ENCODE results near the gene CAP1.

The CAP1 gene

DNA sequence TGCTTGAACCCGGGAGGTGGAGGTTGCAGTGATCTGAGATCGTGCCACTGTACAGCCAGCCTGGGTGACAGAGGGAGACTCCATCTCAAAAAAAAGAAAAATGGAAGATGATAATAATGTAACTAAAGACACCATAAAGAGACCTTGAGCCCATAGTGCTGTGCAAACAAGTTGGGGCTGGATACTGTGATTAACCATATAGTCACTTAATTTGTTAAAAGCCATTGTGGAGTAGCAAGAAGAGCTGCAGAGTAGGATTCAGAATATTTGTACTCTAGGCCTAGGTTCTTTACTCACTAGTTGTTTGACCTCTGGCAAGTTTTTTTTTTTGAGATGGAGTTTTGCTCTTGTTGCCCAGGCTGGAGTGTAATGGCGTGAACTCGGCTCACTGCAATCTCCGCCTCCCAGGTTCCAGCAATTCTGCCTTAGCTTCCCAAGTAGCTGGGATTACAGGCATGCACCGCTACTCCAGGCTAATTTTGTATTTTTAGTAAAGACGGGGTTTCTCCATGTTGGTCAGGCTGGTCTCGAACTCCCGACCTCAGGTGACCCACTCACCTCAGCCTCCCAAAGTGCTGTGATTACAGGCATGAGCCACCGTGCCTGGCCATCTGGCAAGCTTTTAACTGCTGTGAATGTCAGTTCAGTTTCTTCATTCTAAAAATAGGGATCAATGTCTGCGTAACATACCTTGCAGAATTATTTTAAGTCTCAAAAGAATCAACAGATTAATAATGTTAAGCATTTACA lies 12.8 kb downstream of the CAP1 start:
- Histone ChIP-seq H3K27me3 (ENCODE audit: control insufficient read depth in 1 of 2, insufficient read depth in 1 of 2, low read length in 2 of 2) (no peaks in the 10 kb centered on the region), H3K9ac (ENCODE audit: low read length) (no peak overlapping the region), H4K8ac (ENCODE audit: low read length) (no peak overlapping the region), H3K18ac (ENCODE audit: low read depth in 1 of 2, low read length in 2 of 2) (no peak overlapping the region), H3K4me2 (ENCODE audit: low read length, poor library complexity, severe bottlenecking) (no peak overlapping the region), H3K9me3 (ENCODE audit: control insufficient read depth, low read length) (no peaks in the 10 kb centered on the region), H2BK120ac (ENCODE audit: low read depth, low read length) (no peak overlapping the region), H2BK12ac (ENCODE audit: low read length in 2 of 2) (no peak overlapping the region), H3K4me3 (ENCODE audit: insufficient read depth in 1 of 2, low read depth in 1 of 2, low read length in 2 of 2) (no peak overlapping the region), H2AK5ac (ENCODE audit: low read length, severe bottlenecking) (no peak overlapping the region), H3K36me3 (ENCODE audit: control insufficient read depth in 1 of 2, insufficient read depth in 2 of 2, low read depth in 1 of 2, low read length in 2 of 2) (peaks cover 9 to 47% of the 10 kb centered on the region in 2 experiments), H2BK5ac (ENCODE audit: low read depth, low read length, poor library complexity, severe bottlenecking) (no peak overlapping the region), H3K4ac (ENCODE audit: low read depth in 1 of 2, low read length in 2 of 2) (no peak overlapping the region), H2BK15ac (ENCODE audit: low read depth, poor library complexity, severe bottlenecking) (no peak overlapping the region), H4K91ac (ENCODE audit: low read length) (no peak overlapping the region), H3K79me1 (replicated peaks; ENCODE audit: low read length, poor library complexity, severe bottlenecking) (no peaks in the 10 kb centered on the region), H3K14ac (ENCODE audit: low read length in 2 of 2) (no peak overlapping the region), H3K27ac (ENCODE audit: low read length, poor library complexity, severe bottlenecking) (no peak overlapping the region), H2AFZ (ENCODE audit: low read depth, low read length) (no peak overlapping the region), H3K4me1 (ENCODE audit: control insufficient read depth, insufficient read depth, low read depth, low read length) (peaks cover 11% of the 10 kb centered on the region), H3K23ac (ENCODE audit: low read length in 2 of 2) (no peak overlapping the region)
- WGBS = 94% methylated on average over 10 of the region's 11 CpGs
- no peak for DNase-seq

DNA sequence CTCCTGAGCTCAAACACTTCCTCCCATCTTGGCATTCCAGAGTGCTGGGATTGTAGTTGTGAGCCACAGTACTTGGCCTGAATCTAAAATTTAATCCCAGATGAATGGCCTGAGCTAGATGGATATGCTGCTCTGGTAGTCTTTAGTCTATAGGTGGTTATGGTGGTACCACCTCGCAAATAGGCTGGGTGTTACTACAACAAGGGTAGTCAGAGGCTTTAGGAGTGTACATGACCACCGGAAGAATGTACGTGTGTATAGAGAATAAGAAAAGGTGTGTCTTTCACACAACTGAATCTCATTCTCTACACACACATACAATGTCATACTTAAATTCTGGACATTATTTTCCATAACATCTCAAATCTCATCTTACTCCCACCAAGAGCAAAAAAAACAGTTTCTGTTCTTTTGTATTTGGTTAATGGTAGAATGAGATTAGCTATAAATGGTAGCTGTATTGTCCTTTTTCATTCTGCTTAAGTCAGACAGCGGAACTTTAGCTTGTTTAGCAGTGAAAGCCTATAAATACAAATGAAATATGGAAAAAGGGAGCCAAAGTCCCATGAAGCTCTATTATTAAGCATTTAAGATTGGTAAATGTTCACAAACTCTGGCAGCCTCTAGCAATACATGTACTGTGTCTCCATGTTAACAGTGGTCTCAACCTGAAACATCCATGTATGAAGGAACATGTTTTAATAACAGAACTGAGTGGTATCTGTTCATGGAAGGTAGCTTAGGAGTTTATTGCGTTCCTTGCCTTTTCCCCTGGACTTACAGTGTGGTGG lies 16.2 kb downstream of the CAP1 start:
- Histone ChIP-seq H3K9me3 (ENCODE audit: control insufficient read depth, low read length) (no peaks in the 10 kb centered on the region), H3K27ac (ENCODE audit: low read length, poor library complexity, severe bottlenecking) (no peak overlapping the region), H3K4me1 (ENCODE audit: control insufficient read depth, insufficient read depth, low read depth, low read length) (peaks cover 7% of the 10 kb centered on the region), H2BK15ac (ENCODE audit: low read depth, poor library complexity, severe bottlenecking) (no peak overlapping the region), H3K9ac (ENCODE audit: low read length) (no peak overlapping the region), H2BK120ac (ENCODE audit: low read depth, low read length) (no peak overlapping the region), H2AFZ (ENCODE audit: low read depth, low read length) (no peak overlapping the region), H3K18ac (ENCODE audit: low read depth in 1 of 2, low read length in 2 of 2) (no peak overlapping the region), H3K4ac (ENCODE audit: low read depth in 1 of 2, low read length in 2 of 2) (no peak overlapping the region), H2AK5ac (ENCODE audit: low read length, severe bottlenecking) (no peak overlapping the region), H3K79me1 (replicated peaks; ENCODE audit: low read length, poor library complexity, severe bottlenecking) (peaks cover 10% of the 10 kb centered on the region), H3K4me3 (ENCODE audit: insufficient read depth in 1 of 2, low read depth in 1 of 2, low read length in 2 of 2) (no peak overlapping the region), H2BK5ac (ENCODE audit: low read depth, low read length, poor library complexity, severe bottlenecking) (no peak overlapping the region), H3K36me3 (ENCODE audit: control insufficient read depth in 1 of 2, insufficient read depth in 2 of 2, low read depth in 1 of 2, low read length in 2 of 2) (peaks cover 17 to 61% of the 10 kb centered on the region in 2 experiments), H4K91ac (ENCODE audit: low read length) (no peak overlapping the region), H3K27me3 (ENCODE audit: control insufficient read depth in 1 of 2, insufficient read depth in 1 of 2, low read length in 2 of 2) (no peaks in the 10 kb centered on the region), H3K14ac (ENCODE audit: low read length in 2 of 2) (no peak overlapping the region), H3K4me2 (ENCODE audit: low read length, poor library complexity, severe bottlenecking) (no peak overlapping the region), H2BK12ac (ENCODE audit: low read length in 2 of 2) (no peak overlapping the region), H4K8ac (ENCODE audit: low read length) (no peak overlapping the region), H3K23ac (ENCODE audit: low read length in 2 of 2) (no peak overlapping the region)
- WGBS = 99% methylated on average over 2 of the region's 5 CpGs
- no peak for DNase-seq

DNA sequence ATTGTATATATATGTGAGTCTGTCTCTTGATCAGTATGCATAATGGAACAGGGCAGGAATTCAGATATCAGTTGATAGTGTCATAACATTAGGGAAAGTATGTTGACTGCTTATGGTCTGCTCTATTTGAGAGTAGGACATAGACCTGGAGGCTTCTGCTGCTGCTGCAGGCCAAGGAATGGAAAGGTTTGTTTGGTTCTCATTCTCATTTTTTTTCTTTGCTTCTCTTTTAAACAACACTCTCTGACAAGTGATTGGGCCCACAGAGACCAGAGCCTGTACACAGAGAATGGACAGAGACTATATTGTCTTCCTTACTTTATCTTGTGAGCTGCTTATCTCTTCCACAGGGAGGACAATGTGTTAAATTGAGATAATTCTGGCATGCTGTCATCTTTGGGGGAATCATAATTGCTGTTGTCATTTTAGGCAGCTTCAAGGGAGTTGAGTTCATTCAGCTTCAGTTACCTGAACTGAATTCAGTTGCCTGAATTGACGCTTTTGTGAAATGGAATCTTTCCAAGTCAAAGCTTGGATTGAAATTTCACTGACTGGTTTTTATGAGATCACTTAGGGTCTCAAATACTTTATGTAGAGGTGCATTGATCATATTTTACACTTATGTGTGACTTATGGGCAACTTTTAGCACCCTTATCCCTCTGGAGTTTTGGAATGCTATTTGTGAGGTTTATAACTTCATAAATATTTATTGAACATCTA lies 16.9 kb downstream of the CAP1 start:
- Histone ChIP-seq H3K14ac (ENCODE audit: low read length in 2 of 2) (no peak overlapping the region), H2BK15ac (ENCODE audit: low read depth, poor library complexity, severe bottlenecking) (no peak overlapping the region), H3K4me1 (ENCODE audit: control insufficient read depth, insufficient read depth, low read depth, low read length) (peaks cover 7% of the 10 kb centered on the region), H2AK5ac (ENCODE audit: low read length, severe bottlenecking) (no peak overlapping the region), H3K9ac (ENCODE audit: low read length) (no peak overlapping the region), H3K4me2 (ENCODE audit: low read length, poor library complexity, severe bottlenecking) (no peak overlapping the region), H2BK120ac (ENCODE audit: low read depth, low read length) (no peak overlapping the region), H3K79me1 (replicated peaks; ENCODE audit: low read length, poor library complexity, severe bottlenecking) (peaks cover 11% of the 10 kb centered on the region), H2BK5ac (ENCODE audit: low read depth, low read length, poor library complexity, severe bottlenecking) (no peak overlapping the region), H3K27ac (ENCODE audit: low read length, poor library complexity, severe bottlenecking) (no peak overlapping the region), H3K4ac (ENCODE audit: low read depth in 1 of 2, low read length in 2 of 2) (no peak overlapping the region), H3K27me3 (ENCODE audit: control insufficient read depth in 1 of 2, insufficient read depth in 1 of 2, low read length in 2 of 2) (no peaks in the 10 kb centered on the region), H3K36me3 (ENCODE audit: control insufficient read depth in 1 of 2, insufficient read depth in 2 of 2, low read depth in 1 of 2, low read length in 2 of 2) (peaks cover 19 to 64% of the 10 kb centered on the region in 2 experiments), H3K9me3 (ENCODE audit: control insufficient read depth, low read length) (no peaks in the 10 kb centered on the region), H3K23ac (ENCODE audit: low read length in 2 of 2) (no peak overlapping the region), H2BK12ac (ENCODE audit: low read length in 2 of 2) (no peak overlapping the region), H3K4me3 (ENCODE audit: insufficient read depth in 1 of 2, low read depth in 1 of 2, low read length in 2 of 2) (no peak overlapping the region), H4K8ac (ENCODE audit: low read length) (no peak overlapping the region), H2AFZ (ENCODE audit: low read depth, low read length) (no peak overlapping the region), H3K18ac (ENCODE audit: low read depth in 1 of 2, low read length in 2 of 2) (no peak overlapping the region), H4K91ac (ENCODE audit: low read length) (no peak overlapping the region)
- DNase-seq = no peak
- WGBS = 91% methylated on average over 1 of the region's 1 CpG

DNA sequence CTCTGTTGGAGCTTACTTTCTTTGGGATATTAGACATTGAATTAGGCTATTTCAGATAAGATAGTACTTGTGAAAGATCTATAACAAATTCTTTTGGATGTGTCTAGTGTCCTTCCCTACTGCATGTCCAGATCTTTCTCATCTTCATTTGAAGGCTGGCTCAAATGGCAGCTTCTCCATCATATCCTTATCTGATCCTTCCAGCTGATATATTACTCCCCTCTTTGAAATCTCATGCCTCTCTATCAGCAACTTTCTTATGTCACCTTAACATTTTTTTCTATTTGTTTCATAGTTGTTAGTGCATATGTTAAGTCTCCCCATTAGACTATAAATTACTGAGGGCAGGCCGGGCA lies 17.5 kb downstream of the CAP1 start:
- H2BK12ac ChIP-seq (ENCODE audit: low read length in 2 of 2) = no peak overlapping the region
- H4K91ac ChIP-seq (ENCODE audit: low read length) = no peak overlapping the region
- 45% methylated on average over 1 of the region's 1 CpG for WGBS
- peaks cover 7% of the 10 kb centered on the region for H3K4me1 ChIP-seq (ENCODE audit: control insufficient read depth, insufficient read depth, low read depth, low read length)
- H4K8ac ChIP-seq (ENCODE audit: low read length) = no peak overlapping the region
- no peak overlapping the region for H3K27ac ChIP-seq (ENCODE audit: low read length, poor library complexity, severe bottlenecking)
- H3K36me3 ChIP-seq (ENCODE audit: control insufficient read depth in 1 of 2, insufficient read depth in 2 of 2, low read depth in 1 of 2, low read length in 2 of 2) = peaks cover 24 to 70% of the 10 kb centered on the region in 2 experiments
- H3K14ac ChIP-seq (ENCODE audit: low read length in 2 of 2) = no peak overlapping the region
- H3K27me3 ChIP-seq (ENCODE audit: control insufficient read depth in 1 of 2, insufficient read depth in 1 of 2, low read length in 2 of 2) = no peaks in the 10 kb centered on the region
- peaks cover 12% of the 10 kb centered on the region for H3K79me1 ChIP-seq (replicated peaks; ENCODE audit: low read length, poor library complexity, severe bottlenecking)
- H3K23ac ChIP-seq (ENCODE audit: low read length in 2 of 2) = no peak overlapping the region
- H2AFZ ChIP-seq (ENCODE audit: low read depth, low read length) = no peak overlapping the region
- H3K4ac ChIP-seq (ENCODE audit: low read depth in 1 of 2, low read length in 2 of 2) = no peak overlapping the region
- H3K4me2 ChIP-seq (ENCODE audit: low read length, poor library complexity, severe bottlenecking) = no peak overlapping the region
- no peaks in the 10 kb centered on the region for H3K9me3 ChIP-seq (ENCODE audit: control insufficient read depth, low read length)
- no peak overlapping the region for H2BK120ac ChIP-seq (ENCODE audit: low read depth, low read length)
- no peak overlapping the region for H2BK5ac ChIP-seq (ENCODE audit: low read depth, low read length, poor library complexity, severe bottlenecking)
- no peak overlapping the region for H3K9ac ChIP-seq (ENCODE audit: low read length)
- no peak overlapping the region for H2BK15ac ChIP-seq (ENCODE audit: low read depth, poor library complexity, severe bottlenecking)
- no peak overlapping the region for H3K18ac ChIP-seq (ENCODE audit: low read depth in 1 of 2, low read length in 2 of 2)
- H2AK5ac ChIP-seq (ENCODE audit: low read length, severe bottlenecking) = no peak overlapping the region
- no peak for DNase-seq
- no peak overlapping the region for H3K4me3 ChIP-seq (ENCODE audit: insufficient read depth in 1 of 2, low read depth in 1 of 2, low read length in 2 of 2)
